SIG-M5 (cell line): ENCODE results near the gene C22orf31.
"Not testable (repeated sequence)": the region's sequence is repeated elsewhere in the genome, so short reads cannot be mapped to it uniquely, and the experiment has no call there.

ENCODE experiments used
- DNase-seq: peaks from one replicate; lab custom pipeline; 2025; lab: John Stamatoyannopoulos, UW

Gene C22orf31

DNA sequence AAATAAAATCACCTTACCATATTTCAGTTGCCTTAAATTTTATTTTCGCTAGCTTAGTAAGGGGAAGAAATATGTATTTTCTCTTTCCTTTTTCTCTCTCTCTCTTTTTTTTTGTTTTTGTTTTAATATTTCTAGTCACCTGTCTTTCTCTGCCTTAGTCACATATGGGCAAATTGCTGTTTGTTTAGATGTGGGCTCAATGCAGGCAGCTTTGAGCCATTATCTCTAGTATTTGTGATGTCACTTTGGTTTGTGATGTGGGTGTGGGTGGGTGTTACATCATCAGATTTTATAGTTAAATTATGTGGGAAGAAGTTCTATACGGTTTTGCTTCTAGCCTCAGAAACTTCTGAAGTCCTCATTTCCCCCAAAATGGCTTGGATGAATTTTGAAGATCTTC, at the start of gene C22orf31:
C22orf31 (minus strand) TSS at position 59 of the 400 bp plus-strand sequence; CDS start at position 20, 39 bp downstream.
- DNase-seq, result no peak

DNA sequence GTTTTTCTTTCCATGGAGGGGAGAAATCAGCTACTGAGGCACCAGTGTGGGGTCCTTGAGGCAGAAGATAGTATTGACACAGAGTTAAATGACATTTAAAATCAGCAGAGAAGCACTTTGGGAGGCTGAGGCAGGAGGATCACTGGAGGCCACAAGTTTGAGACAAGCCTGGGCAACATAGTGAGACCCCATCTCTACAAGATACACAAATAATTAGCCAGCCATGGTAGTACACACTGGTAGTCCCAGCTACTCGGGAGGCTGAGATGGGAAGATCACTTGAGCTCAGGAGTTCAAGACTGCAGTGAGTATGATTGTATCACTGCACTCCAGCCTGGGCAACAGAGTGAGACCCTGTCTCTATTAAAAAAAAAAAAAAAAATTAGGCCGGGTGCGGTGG, 49.3 kb upstream of the C22orf31 start:
- no peak for DNase-seq

GRCh38 chr22:29109822-29110221, 48.2 kb upstream of the C22orf31 start:
- no peak for DNase-seq

DNA sequence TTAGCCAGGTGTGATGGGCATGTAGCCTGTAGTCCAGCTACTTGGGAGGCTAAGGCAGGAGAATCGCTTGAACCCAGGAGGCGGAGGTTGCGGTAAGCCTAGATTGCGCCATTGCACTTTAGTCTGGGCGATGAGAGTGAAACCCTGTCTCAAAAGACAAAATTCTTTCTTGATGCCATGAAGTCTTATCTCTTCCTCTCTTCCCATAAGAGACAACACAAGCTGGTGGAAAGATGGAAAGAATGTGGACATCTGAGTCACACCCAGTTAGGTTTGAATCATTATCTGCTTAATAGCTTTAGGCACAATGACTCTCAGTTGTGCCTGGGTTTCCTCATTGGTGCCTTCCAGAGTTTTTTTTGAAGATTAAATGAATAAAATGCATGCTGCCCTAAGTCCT, 46.5 kb upstream of the C22orf31 start:
- DNase-seq, result no peak

- DNase-seq, result no peak
These were observed 45.2 kb upstream of the C22orf31 start for GRCh38 chr22:29106839-29107238.

DNA sequence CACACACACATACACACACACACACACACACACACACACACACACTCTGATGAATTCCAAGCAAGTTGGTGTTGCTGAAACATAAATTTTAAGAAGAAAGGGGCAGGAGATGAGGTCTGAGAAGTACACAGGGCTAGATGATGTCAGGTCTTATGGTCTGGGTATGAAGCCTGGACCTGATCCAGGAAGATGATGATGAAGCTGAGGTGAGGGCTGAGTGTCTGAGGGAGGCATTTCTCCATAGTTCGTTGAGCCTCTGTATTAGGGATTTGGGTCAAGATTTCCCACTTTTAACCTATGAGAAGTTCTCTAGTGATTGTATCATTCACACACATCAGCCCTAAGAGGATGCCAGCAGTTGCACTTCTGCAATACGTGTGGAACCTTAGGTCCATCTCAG, 43.8 kb upstream of the C22orf31 start:
- no peak for DNase-seq

GRCh38 chr22:29103121-29103520, 41.5 kb upstream of the C22orf31 start:
- no peak for DNase-seq

DNA sequence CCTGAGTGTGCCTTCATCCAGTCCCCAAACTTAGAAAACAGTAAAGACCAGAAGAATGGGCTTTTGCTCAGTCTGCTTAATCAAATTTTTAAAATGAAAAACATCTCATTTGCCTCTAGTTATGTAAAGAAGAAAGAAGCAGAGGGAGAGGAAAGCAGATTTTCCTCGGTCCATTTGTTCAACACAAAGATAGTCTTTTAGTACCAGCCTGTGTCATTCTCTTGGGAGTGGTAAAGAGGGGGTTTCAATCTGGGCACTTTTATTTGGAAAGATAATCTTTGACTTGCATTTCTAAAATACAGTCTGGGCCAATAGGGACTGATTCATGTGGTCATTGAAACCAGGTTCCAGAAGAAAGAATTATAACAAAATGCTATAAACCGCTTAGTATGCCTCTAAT, 40.7 kb upstream of the C22orf31 start:
- DNase-seq, result no peak

DNA sequence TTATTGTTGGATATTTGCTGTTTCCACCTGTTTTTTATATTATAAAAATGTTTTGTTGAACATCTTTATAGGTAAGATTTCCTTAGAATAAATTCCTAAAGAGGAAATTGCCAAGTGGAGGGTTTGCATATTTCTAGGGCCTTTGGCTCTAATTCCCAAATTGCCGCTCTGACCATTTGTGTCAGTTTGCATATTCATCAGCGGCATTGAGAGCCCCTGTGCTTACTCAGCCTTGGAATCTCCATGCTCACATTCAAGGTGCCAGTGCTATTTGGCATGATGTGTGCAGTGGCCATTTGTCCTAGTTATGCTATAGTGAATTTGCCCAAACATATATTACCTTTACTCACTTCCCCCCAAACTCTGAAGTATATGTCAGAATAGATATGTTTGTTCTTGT, 36.7 kb upstream of the C22orf31 start:
- no peak for DNase-seq

GRCh38 chr22:29096736-29097669, 35.4 kb upstream of the C22orf31 start:
- no peak for DNase-seq

GRCh38 chr22:29095459-29095858, 33.8 kb upstream of the C22orf31 start:
- no peak for DNase-seq

DNA sequence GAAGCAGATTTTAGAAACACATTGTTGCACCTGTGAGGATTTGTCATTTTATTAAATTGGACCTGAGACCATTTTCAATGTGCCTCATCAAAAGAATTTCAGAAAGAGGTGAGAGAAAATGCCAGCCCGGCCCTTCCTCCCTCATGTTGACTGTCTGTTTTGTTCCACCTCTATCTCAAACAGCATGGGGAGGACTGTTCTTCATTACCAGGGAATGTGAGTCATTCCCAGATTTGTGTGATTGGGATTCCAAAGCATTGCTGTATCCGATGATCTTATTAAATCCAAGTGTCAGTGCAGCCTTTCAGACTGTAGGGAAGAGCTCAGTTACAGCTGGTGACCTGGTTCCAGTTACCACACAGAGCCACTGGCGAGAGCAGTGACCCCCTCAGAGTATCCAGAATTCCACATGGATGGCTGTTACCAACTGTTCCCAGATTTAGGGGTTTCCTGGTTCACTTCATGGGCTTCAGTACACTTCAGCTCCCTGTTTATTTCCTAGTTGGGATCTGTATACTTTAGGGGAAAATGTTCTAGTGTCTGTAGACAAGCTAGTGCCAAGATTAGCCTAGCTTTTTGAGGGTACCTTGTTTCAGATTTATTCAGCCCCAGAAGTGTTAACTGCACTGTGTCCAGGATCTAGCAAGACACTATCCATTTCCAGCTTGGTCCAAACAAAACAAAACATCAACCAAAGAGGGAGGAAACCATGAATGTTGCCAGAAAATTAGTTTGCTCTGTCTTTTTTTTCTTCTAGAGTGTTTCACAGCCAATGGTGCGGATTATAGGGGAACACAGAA, 32.1 kb upstream of the C22orf31 start:
- DNase-seq, result no peak

DNA sequence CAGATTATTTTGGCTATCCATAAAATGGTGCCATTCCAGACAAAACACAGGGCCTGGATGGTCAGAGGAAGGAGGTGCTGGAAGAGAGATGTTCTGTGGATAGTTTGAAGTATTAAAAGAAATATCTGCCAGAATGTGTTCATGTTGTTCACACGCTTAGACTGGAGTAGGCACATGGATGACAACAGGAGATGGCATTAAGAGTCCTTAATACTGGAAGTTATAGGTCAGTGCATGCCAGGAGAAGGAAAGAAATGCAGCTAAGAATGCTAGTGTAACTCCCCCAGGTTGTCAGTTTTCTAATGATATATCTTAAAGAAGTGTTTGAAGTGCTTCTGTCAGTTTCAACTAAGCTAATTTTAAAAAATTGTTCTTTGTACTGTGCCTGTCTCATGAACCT, 31.4 kb upstream of the C22orf31 start:
- no peak for DNase-seq

- DNase-seq, result no peak
These were observed 30.6 kb upstream of the C22orf31 start for GRCh38 chr22:29092243-29092642.

- DNase-seq, result no peak
These were observed 28.4 kb upstream of the C22orf31 start for GRCh38 chr22:29090039-29090438.

- DNase-seq, result no peak
These were observed 27.9 kb upstream of the C22orf31 start for GRCh38 chr22:29089507-29089906.

GRCh38 chr22:29088809-29089208, 27.2 kb upstream of the C22orf31 start:
- DNase-seq, result no peak

GRCh38 chr22:29087012-29087411, 25.4 kb upstream of the C22orf31 start:
- no peak for DNase-seq

DNA sequence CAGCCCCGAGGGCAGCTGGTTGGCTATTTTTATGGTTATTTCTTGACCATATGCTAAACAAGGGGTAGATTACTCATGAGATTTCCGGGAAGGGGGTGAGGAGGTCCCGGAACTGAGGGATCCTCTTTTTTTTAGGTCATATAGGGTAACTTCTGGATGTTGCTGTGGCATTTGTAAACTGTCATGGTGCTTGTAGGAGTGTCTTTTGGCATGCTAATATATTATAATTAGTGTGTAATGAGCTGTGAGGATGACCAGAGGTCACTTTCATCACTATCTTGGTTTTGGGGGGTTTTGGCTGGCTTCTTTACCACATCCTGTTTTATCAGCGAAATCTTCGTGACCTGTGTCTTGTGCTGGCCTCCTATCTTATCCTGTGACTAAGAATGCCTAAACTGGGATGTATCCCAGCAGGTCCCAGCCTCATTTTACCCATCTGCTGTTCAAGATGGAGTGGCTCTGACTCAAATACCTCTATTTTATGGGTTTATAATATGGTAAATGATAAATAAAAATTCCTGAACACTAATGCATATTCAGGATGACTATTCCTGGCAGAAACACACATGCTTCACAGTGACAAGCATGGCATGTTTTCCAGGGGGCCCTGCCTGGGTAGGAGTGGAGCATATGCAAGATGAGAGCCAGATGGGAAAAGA, 22.4 kb upstream of the C22orf31 start:
- no peak for DNase-seq

DNA sequence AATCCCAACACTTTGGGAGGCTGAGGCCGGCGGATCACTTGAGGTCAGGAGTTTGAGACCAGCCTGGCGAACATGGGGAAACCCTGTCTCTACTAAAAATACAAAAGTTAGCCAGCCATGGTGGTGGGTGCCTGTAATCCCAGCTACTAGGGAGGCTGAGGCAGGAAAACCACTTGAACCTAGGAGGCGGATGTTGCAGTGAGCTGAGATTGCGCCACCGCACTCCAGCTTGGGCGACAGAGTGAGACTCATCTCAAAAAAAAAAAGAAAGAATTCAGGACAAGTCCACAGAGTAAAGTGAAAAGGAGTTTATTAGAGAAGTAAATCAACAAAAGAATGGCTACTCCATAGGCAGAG, 21.9 kb upstream of the C22orf31 start:
- not testable (repeated sequence) for DNase-seq

GRCh38 chr22:29082826-29083545, 21.4 kb upstream of the C22orf31 start:
- no peak for DNase-seq
